CD14-positive monocyte (primary cell): ENCODE data around the gene RNPS1. TPM values are rescaled to one million over a fixed set of nuclear protein-coding genes. Genes with fewer than 3 reads are reported as not detected.

ENCODE experiments used
- DNase-seq, 3 donors: peaks; one replicate each; pipeline ENCODE4 v3.0.0-alpha.2; 2011 to 2022
- H2AFZ ChIP-seq: 2 replicates; pipeline ENCODE4 v1.6.0; 2012; ENCODE audit warnings: mild to moderate bottlenecking, low read depth, low read length, inconsistent platforms; ENCODE audit not compliant: insufficient read depth, poor library complexity, severe bottlenecking
- H3K27ac ChIP-seq, 2 donors: 1 replicate in 1 of 2; 2 replicates in 1 of 2; pipeline ENCODE4 v1.5.1; 2012 to 2013; ENCODE audit warnings: low read length in 2 of 2, control low read depth in 1 of 2, inconsistent platforms in 1 of 2, low read depth in 1 of 2, mild to moderate bottlenecking in 1 of 2
- H3K27me3 ChIP-seq, 2 donors: one replicate each; pipeline versions ENCODE4 v1.6.0 to v1.6.1; 2011 to 2013; ENCODE audit warnings: low read length in 2 of 2; ENCODE audit not compliant: control insufficient read depth in 2 of 2, insufficient read depth in 2 of 2
- H3K36me3 ChIP-seq, 2 donors: replicated peaks in 1 of 2; 1 replicate in 1 of 2; 2 replicates in 1 of 2; pipeline versions ENCODE4 v1.5.1 to v1.6.1; 2012 to 2013; ENCODE audit warnings: low read length in 2 of 2, control low read depth in 1 of 2, inconsistent platforms in 1 of 2, mild to moderate bottlenecking in 1 of 2; ENCODE audit not compliant: insufficient read depth in 2 of 2, control insufficient read depth in 1 of 2
- H3K4me1 ChIP-seq, 2 donors: 1 replicate in 1 of 2; 2 replicates in 1 of 2; pipeline versions ENCODE4 v1.5.1 to v1.6.1; 2012 to 2013; ENCODE audit warnings: low read length in 2 of 2, control low read depth in 1 of 2, inconsistent platforms in 1 of 2, mild to moderate bottlenecking in 1 of 2, moderate library complexity in 1 of 2; ENCODE audit not compliant: insufficient read depth in 2 of 2, control insufficient read depth in 1 of 2
- H3K4me2 ChIP-seq: replicated peaks from 2 replicates; pipeline ENCODE3; 2012; ENCODE audit warnings: low read length, moderate library complexity, mild to moderate bottlenecking; ENCODE audit not compliant: poor library complexity, severe bottlenecking; ENCODE audit errors: extremely low read depth
- H3K4me3 ChIP-seq, 3 experiments: fragments of 200-600 bp in 1 of 3; sonication (generic) in 1 of 3; replicated peaks in 1 of 3; 1 replicate in 2 of 3; 2 replicates in 1 of 3; pipeline ENCODE4 v1.5.1; 2011 to 2013; ENCODE audit warnings: low read length in 3 of 3, mild to moderate bottlenecking in 3 of 3, control low read depth in 2 of 3, low read depth in 2 of 3, inconsistent platforms in 1 of 3, moderate library complexity in 1 of 3
- H3K79me2 ChIP-seq: 2 replicates; pipeline ENCODE4 v1.6.0; 2012; ENCODE audit warnings: mild to moderate bottlenecking, control low read depth, inconsistent platforms, low read length, moderate library complexity; ENCODE audit not compliant: insufficient read depth
- H3K9ac ChIP-seq: 2 replicates; pipeline ENCODE4 v1.6.0; 2017; ENCODE audit warnings: low read length, mild to moderate bottlenecking; ENCODE audit not compliant: insufficient read depth, poor library complexity, severe bottlenecking
- H3K9me3 ChIP-seq, 2 donors: replicated peaks in 1 of 2; 1 replicate in 1 of 2; 2 replicates in 1 of 2; pipeline versions ENCODE4 v1.5.1 to v1.6.1; 2012 to 2013; ENCODE audit warnings: low read length in 2 of 2, control low read depth in 1 of 2; ENCODE audit not compliant: control insufficient read depth in 1 of 2, insufficient read depth in 1 of 2
- H4K20me1 ChIP-seq: 2 replicates; pipeline ENCODE4 v1.6.0; 2012; ENCODE audit warnings: mild to moderate bottlenecking, low read length, control low read depth, moderate library complexity; ENCODE audit not compliant: insufficient read depth
- H3K27ac Mint-ChIP-seq, 7 donors: one replicate each; pipeline ENCODE4 v1.8.0; 2020; ENCODE audit warnings: mild to moderate bottlenecking in 7 of 7, mixed read lengths in 7 of 7, moderate library complexity in 6 of 7, inconsistent platforms in 2 of 7
- H3K27me3 Mint-ChIP-seq, 3 donors: one replicate each; pipeline ENCODE4 v1.8.0; 2021 to 2022; ENCODE audit warnings: low read depth in 3 of 3, mild to moderate bottlenecking in 3 of 3, mixed read lengths in 3 of 3, moderate library complexity in 3 of 3, inconsistent platforms in 1 of 3
- H3K36me3 Mint-ChIP-seq, 2 donors: one replicate each; pipeline ENCODE4 v1.8.0; 2020; ENCODE audit warnings: mixed read lengths in 2 of 2, inconsistent platforms in 1 of 2, mild to moderate bottlenecking in 1 of 2
- H3K4me1 Mint-ChIP-seq: one replicate; pipeline ENCODE4 v1.8.0; 2020; ENCODE audit warnings: mild to moderate bottlenecking, mixed read lengths
- H3K4me3 Mint-ChIP-seq, 2 donors: one replicate each; pipeline ENCODE4 v1.8.0; 2020; ENCODE audit warnings: mild to moderate bottlenecking in 2 of 2, mixed read lengths in 2 of 2, moderate library complexity in 1 of 2
- H3K9me3 Mint-ChIP-seq, 7 donors: one replicate each; pipeline ENCODE4 v1.8.0; 2020 to 2022; ENCODE audit warnings: mixed read lengths in 7 of 7, mild to moderate bottlenecking in 6 of 7, moderate library complexity in 6 of 7, inconsistent platforms in 2 of 7
- WGBS: methylation state at CpG from one replicate; pipeline ENCODE4 v1.1.5; 2013; ENCODE audit warnings: missing lambda C conversion rate; ENCODE audit not compliant: insufficient coverage; 5-methylcytosine and 5-hydroxymethylcytosine counted together
- intact Hi-C, 2 donors: fragments of 100-400 bp; cut with micrococcal nuclease; formaldehyde crosslinking; loops; one replicate each; pipeline versions ENCODE4 v1.15.0 to v1.15.1; 2023
- polyA plus RNA-seq, 3 donors: library from polyadenylated mRNA; depleted of rRNA in 1 of 3; unstranded in 2 of 3; stranded (reverse) in 1 of 3; fragments of 300-500 nt in 2 of 3; fragments of >200 nt in 1 of 3; fragmentation: Illumina TruSeq in 2 of 3; gene quantifications; 1 replicate in 2 of 3; 2 replicates in 1 of 3; pipeline ENCODE4 v1.2.3, GENCODE V29; 2012 to 2021
- TF ChIP-seq, protein P1 (sequence below): fragments of 200-600 bp; IDR thresholded peaks from one replicate; pipeline ENCODE4 v1.8.0; 2022; ENCODE audit warnings: antibody characterized with exemption, mild to moderate bottlenecking

The RNPS1 gene
- polyA plus RNA-seq, 3 donors = 93.7 to 176 (median 106) TPM

DNA sequence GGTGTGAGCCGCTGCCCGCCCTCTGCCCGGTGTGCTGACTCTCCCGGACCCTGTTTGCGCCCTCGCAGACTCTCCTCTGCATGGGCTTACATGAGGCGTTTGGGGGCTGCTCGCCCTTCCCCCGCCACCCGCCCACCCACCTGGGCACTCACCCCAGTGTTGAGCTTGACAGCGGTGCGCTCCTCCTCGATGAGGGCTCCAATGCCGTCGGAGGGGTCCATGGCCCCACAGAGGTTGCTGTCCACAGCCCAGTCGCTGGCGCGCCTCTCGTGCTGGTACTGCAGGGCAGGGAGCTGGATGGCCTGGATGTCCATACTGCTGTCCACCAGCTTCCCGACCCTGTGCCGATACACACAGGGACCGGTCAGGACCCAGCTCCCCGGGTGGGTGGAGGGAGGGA is 21.4 kb upstream of the RNPS1 start:
- Histone ChIP-seq H3K9me3 (no peaks in the 10 kb centered on the region), H3K9ac (no peak overlapping the region), H3K4me3 (no peak overlapping the region), H4K20me1 (no peaks in the 10 kb centered on the region), H3K4me1 (no peaks in the 10 kb centered on the region), H2AFZ (no peak overlapping the region), H3K79me2 (no peaks in the 10 kb centered on the region), H3K27ac (no peak overlapping the region), H3K36me3 (no peaks in the 10 kb centered on the region), H3K4me2 (no peak overlapping the region), H3K27me3 (no peaks in the 10 kb centered on the region)
- Mint-ChIP-seq H3K4me3 (no peak overlapping the region), H3K27ac (no peak overlapping the region), H3K9me3 (no peaks in the 10 kb centered on the region), H3K4me1 (no peaks in the 10 kb centered on the region), H3K27me3 (peaks cover 0 to 10% (median 2%) of the 10 kb centered on the region in 3 donors), H3K36me3 (no peaks in the 10 kb centered on the region)
- intact Hi-C loops = no loop called here
- DNase-seq = no peak
- TF ChIP-seq, protein P1, sequence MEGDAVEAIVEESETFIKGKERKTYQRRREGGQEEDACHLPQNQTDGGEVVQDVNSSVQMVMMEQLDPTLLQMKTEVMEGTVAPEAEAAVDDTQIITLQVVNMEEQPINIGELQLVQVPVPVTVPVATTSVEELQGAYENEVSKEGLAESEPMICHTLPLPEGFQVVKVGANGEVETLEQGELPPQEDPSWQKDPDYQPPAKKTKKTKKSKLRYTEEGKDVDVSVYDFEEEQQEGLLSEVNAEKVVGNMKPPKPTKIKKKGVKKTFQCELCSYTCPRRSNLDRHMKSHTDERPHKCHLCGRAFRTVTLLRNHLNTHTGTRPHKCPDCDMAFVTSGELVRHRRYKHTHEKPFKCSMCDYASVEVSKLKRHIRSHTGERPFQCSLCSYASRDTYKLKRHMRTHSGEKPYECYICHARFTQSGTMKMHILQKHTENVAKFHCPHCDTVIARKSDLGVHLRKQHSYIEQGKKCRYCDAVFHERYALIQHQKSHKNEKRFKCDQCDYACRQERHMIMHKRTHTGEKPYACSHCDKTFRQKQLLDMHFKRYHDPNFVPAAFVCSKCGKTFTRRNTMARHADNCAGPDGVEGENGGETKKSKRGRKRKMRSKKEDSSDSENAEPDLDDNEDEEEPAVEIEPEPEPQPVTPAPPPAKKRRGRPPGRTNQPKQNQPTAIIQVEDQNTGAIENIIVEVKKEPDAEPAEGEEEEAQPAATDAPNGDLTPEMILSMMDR = no peak
- WGBS = 98% methylated on average over 22 of the region's 23 CpGs

DNA sequence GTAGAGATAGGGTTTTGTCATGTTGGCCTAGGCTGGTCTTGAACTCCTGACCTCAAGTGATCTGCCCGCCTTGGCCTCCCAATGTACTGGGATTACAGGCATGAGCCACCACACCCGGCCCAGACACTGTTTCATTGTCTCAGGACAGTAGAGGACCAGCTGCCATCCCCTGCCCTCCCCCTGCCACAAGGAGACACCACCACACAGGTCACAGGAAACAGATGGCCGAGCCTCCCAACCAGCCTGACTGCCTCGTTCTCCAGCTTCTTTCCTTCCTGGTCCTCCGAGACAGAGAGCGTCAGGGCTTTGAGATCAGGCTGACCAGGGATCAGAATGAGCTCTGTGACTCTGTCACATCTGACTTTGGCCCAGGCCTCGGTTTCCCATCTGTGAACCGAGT is 20.8 kb upstream of the RNPS1 start:
- no peaks in the 10 kb centered on the region for H3K36me3 ChIP-seq
- TF ChIP-seq, protein P1 = no peak
- intact Hi-C loops = no loop called here

More for the DNA sequence above, 20.8 kb upstream of the RNPS1 start:
- H3K27ac ChIP-seq = no peak overlapping the region
- no peak for DNase-seq
- H3K9ac ChIP-seq = no peak overlapping the region
- H3K4me1 ChIP-seq = no peaks in the 10 kb centered on the region
- H3K9me3 ChIP-seq = no peaks in the 10 kb centered on the region
- H3K4me3 Mint-ChIP-seq = no peak overlapping the region
- no peak overlapping the region for H2AFZ ChIP-seq
- no peaks in the 10 kb centered on the region for H3K4me1 Mint-ChIP-seq
- H4K20me1 ChIP-seq = no peaks in the 10 kb centered on the region
- H3K79me2 ChIP-seq = no peaks in the 10 kb centered on the region
- peaks cover 0 to 7% (median 2%) of the 10 kb centered on the region in 3 donors for H3K27me3 Mint-ChIP-seq
- 17% methylated on average over 6 of the region's 8 CpGs for WGBS
- H3K4me2 ChIP-seq = no peak overlapping the region
- no peak overlapping the region for H3K27ac Mint-ChIP-seq
- no peaks in the 10 kb centered on the region for H3K9me3 Mint-ChIP-seq
- H3K4me3 ChIP-seq = no peak overlapping the region
- H3K36me3 Mint-ChIP-seq = no peaks in the 10 kb centered on the region
- no peaks in the 10 kb centered on the region for H3K27me3 ChIP-seq
